GM12865 (cell line): ENCODE measurements around the gene HHIP.

ENCODE experiments used
- DNase-seq: peaks from one replicate; pipeline ENCODE4 v3.0.0; 2010; ENCODE audit warnings: low read depth
- H3K4me3 ChIP-seq: 2 replicates; pipeline ENCODE4 v1.5.1; 2011; ENCODE audit warnings: mild to moderate bottlenecking, low read depth, low read length, control low read depth
- TF ChIP-seq, protein P1 (sequence below): IDR thresholded peaks from 2 replicates; pipeline ENCODE4 v1.5.1; 2011; ENCODE audit warnings: low read length, control low read depth, low read depth, inconsistent platforms; ENCODE audit not compliant: insufficient read depth; ENCODE audit errors: missing control alignments

Gene HHIP

DNA sequence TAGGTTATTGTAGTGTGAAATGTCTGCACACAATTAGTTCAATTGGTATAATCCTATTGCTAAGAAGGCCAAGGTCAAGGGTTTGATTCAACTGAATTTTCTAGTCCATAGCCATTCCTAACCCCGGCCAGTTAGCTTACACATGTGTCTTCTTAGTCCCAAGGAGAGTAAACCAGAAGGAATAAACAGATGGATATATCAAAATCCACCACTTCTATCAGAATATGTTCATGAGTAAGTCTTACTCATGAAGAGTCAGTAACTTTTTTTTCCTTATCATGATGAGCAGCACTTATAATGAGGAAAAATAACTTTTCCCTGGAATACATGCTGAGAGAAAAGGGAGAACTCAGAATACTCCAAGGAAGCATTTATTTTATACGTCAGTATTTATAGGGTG, 9.5 kb downstream of the HHIP start:
- no peak overlapping the region for H3K4me3 ChIP-seq
- no peak for DNase-seq
- TF ChIP-seq, protein P1, sequence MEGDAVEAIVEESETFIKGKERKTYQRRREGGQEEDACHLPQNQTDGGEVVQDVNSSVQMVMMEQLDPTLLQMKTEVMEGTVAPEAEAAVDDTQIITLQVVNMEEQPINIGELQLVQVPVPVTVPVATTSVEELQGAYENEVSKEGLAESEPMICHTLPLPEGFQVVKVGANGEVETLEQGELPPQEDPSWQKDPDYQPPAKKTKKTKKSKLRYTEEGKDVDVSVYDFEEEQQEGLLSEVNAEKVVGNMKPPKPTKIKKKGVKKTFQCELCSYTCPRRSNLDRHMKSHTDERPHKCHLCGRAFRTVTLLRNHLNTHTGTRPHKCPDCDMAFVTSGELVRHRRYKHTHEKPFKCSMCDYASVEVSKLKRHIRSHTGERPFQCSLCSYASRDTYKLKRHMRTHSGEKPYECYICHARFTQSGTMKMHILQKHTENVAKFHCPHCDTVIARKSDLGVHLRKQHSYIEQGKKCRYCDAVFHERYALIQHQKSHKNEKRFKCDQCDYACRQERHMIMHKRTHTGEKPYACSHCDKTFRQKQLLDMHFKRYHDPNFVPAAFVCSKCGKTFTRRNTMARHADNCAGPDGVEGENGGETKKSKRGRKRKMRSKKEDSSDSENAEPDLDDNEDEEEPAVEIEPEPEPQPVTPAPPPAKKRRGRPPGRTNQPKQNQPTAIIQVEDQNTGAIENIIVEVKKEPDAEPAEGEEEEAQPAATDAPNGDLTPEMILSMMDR, result no peak

DNA sequence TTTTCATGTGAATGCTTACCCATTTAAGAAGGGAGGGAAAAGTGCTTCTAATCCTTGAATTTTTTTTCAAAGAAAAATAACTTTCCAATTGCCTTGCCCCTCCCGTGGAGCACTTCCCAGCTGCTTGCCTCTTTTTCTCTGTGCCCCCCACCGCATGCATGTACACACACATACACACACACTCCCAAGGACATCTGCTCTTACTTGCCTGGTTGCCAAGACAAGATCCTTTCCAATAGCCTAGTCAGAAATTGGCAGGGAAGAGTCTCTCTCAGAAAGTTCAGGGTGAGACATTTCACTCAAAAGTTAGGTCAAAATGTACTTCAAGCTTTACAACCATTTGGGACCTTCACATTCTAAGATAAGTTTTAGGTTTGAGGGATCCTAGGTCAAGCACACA, 10.9 kb downstream of the HHIP start:
- TF ChIP-seq, protein P1, result no peak
- no peak overlapping the region for H3K4me3 ChIP-seq
- DNase-seq, result no peak

DNA sequence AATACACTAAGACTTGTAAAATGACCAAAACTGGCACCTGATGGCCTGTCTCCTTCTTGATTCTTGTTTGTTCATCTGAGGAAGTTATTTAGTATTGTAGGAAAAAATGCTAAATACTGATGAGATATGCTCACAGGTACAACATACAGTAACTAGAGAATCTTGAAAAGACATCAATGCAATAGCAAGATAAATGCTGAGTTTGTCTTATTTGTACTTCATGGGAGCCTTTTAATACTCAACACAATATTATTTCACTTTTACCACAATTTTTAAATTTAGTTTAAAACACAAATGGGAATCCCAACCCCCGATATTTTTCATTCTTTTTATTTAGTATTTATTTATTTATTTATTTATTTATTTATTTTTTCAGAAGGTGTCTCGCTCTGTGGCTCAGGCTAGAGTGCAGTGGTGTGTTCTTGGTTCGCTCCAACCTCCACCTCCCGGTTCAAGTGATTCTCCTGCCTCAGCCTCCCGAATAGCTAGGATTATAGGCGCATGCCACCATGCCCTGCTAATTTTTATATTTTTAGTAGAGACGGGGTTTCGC, 12.1 kb downstream of the HHIP start:
- DNase-seq, result no peak
- H3K4me3 ChIP-seq, result no peak overlapping the region

GRCh38 chr4:144658903-144659302, 12.9 kb downstream of the HHIP start:
- DNase-seq, result no peak
- TF ChIP-seq, protein P1, result no peak
- no peak overlapping the region for H3K4me3 ChIP-seq

More for the DNA sequence above, 12.1 kb downstream of the HHIP start:
- TF ChIP-seq, protein P1, result no peak

DNA sequence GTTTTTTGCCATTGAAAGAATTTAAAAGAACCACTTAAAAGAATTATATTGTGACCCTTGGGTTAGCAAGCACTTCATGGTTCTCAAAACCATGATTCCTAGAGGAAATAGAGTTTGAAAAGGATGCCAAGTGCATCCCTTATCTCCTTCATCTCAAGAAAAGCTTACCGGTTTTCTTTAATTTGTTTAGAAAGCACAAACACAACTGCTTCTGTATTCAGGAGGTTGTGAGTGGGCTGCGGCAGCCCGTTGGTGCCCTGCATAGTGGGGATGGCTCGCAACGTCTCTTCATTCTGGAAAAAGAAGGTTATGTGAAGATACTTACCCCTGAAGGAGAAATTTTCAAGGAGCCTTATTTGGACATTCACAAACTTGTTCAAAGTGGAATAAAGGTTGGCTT, 13.5 kb downstream of the HHIP start:
- TF ChIP-seq, protein P1, result no peak
- H3K4me3 ChIP-seq, result no peak overlapping the region
- no peak for DNase-seq

DNA sequence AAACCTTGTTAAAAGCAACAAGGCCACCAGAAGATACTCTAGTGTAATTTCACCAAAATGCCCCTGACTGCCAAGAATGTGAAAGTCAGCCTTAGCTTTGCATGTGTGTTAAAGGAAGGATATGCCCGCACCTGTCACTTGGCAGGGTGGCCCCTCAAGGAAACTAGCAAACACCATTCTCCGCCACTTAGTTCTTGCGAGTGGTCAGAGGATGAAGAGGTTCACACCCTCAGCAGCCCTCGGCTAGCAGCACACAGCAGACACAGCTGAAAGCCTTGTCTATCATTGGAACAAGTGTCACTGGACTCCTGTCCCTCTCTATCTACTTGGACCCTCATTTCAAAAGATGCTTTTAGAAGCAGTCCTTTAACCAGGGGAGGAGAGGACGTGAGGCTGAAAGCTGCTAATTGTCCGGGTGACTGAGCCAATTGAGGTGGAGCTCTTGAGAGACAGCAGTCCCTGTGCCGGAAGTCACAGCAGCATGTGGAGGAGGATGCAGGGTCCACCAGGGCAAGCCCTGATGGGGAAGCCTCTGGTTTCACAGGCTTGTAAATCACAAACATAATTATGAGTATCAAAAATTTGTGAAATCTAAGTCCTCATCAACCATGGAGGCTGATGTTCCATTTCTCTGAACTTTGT, 18.0 kb downstream of the HHIP start:
- TF ChIP-seq, protein P1, result no peak
- no peak for DNase-seq
- no peak overlapping the region for H3K4me3 ChIP-seq
